WTC11 (cell line): ENCODE measurements around the gene ASB15. TPM values are rescaled to one million over a fixed set of nuclear protein-coding genes. Genes with fewer than 3 reads are reported as not detected.

Experiments used
- ATAC-seq: fragments of 200-7000 bp; cut with Tn5 transposase; 2 replicates; pipeline ENCODE4 v1.10.0; 2021; ENCODE audit warnings: mild to moderate bottlenecking, moderate library complexity
- CTCF ChIA-PET: fragments of 300-600 bp; sonication (Branson Sonifier 250); formaldehyde crosslinking; loops from one replicate; lab custom pipeline; 2021; ENCODE audit warnings: antibody characterized with exemption; lab: Charles Lee
- POLR2A ChIA-PET: fragments of 350-600 bp; sonication (Branson Sonifier 250); formaldehyde crosslinking; loops from one replicate; lab custom pipeline; 2021; ENCODE audit warnings: antibody characterized with exemption; lab: Charles Lee
- DNase-seq: peaks from one replicate; pipeline ENCODE4 v3.0.0; 2021; ENCODE audit warnings: low spot score
- H3K27ac Mint-ChIP-seq: 2 replicates; pipeline ENCODE4 v1.8.0; 2021; ENCODE audit warnings: mixed read lengths
- H3K27me3 Mint-ChIP-seq: 2 replicates; pipeline ENCODE4 v1.8.0; 2021; ENCODE audit warnings: low read depth, mild to moderate bottlenecking, moderate library complexity, mixed read lengths
- H3K36me3 Mint-ChIP-seq: 2 replicates; pipeline ENCODE4 v1.8.0; 2021; ENCODE audit warnings: mixed read lengths
- H3K4me1 Mint-ChIP-seq: 2 replicates; pipeline ENCODE4 v1.8.0; 2022; ENCODE audit warnings: mixed read lengths
- H3K4me3 Mint-ChIP-seq: 2 replicates; pipeline ENCODE4 v1.8.0; 2021; ENCODE audit warnings: mild to moderate bottlenecking, moderate library complexity, mixed read lengths
- H3K9me3 Mint-ChIP-seq: 2 replicates; pipeline ENCODE4 v1.8.0; 2021; ENCODE audit warnings: mixed read lengths
- AFF4 ChIP-seq: sonication (generic); formaldehyde crosslinking; IDR thresholded peaks from 2 replicates; pipeline ENCODE4 v1.8.1; 2023; ENCODE audit warnings: mild to moderate bottlenecking, missing genetic modification reagents, borderline replicate concordance
- CBFB ChIP-seq: sonication (generic); formaldehyde crosslinking; IDR thresholded peaks from 2 replicates; pipeline ENCODE4 v1.8.1; 2022; ENCODE audit warnings: mild to moderate bottlenecking, low read depth, missing genetic modification reagents
- ELF4 ChIP-seq: sonication (generic); formaldehyde crosslinking; IDR thresholded peaks from 2 replicates; pipeline ENCODE4 v1.8.1; 2022; ENCODE audit warnings: low read depth, mild to moderate bottlenecking, moderate library complexity, missing genetic modification reagents
- ESRRA ChIP-seq: sonication (generic); formaldehyde crosslinking; IDR thresholded peaks from 2 replicates; pipeline ENCODE4 v1.8.1; 2022; ENCODE audit warnings: mild to moderate bottlenecking, missing genetic modification reagents, borderline replicate concordance
- NFE2L1 ChIP-seq: sonication (generic); formaldehyde crosslinking; IDR thresholded peaks from 2 replicates; pipeline ENCODE4 v1.8.1; 2023; ENCODE audit warnings: missing genetic modification reagents
- NR3C1 ChIP-seq: sonication (generic); formaldehyde crosslinking; conservative IDR thresholded peaks from 2 replicates; pipeline ENCODE4 v1.8.1; 2023; ENCODE audit warnings: low read depth, mild to moderate bottlenecking, missing genetic modification reagents
- PREB ChIP-seq: sonication (generic); formaldehyde crosslinking; IDR thresholded peaks from 2 replicates; pipeline ENCODE4 v1.8.1; 2022; ENCODE audit warnings: mild to moderate bottlenecking, missing genetic modification reagents, moderate library complexity, borderline replicate concordance
- PRRX2 ChIP-seq: fragments of 250-450 bp; sonication (Bioruptor Pico); IDR thresholded peaks from 2 replicates; pipeline ENCODE4 v1.8.0; 2021; ENCODE audit warnings: mild to moderate bottlenecking
- STAT6 ChIP-seq: sonication (generic); formaldehyde crosslinking; conservative IDR thresholded peaks from 2 replicates; pipeline ENCODE4 v1.8.1; 2023; ENCODE audit warnings: mild to moderate bottlenecking, low read depth, missing genetic modification reagents, moderate library complexity
- TEAD1 ChIP-seq: sonication (generic); formaldehyde crosslinking; IDR thresholded peaks from 2 replicates; pipeline ENCODE4 v1.8.0; 2022; ENCODE audit warnings: mild to moderate bottlenecking, missing genetic modification reagents
- TP53 ChIP-seq: sonication (generic); formaldehyde crosslinking; IDR thresholded peaks from 2 replicates; pipeline ENCODE4 v1.8.1; 2023; ENCODE audit warnings: mild to moderate bottlenecking, missing genetic modification reagents
- USF1 ChIP-seq: sonication (generic); formaldehyde crosslinking; IDR thresholded peaks from 2 replicates; pipeline ENCODE4 v1.8.0; 2022; ENCODE audit warnings: mild to moderate bottlenecking, missing genetic modification reagents
- ZNF416 ChIP-seq: fragments of 250-450 bp; sonication (Bioruptor Pico); IDR thresholded peaks from 2 replicates; pipeline ENCODE4 v1.9.0; 2021; ENCODE audit warnings: mild to moderate bottlenecking, inconsistent platforms
- ZNF671 ChIP-seq: fragments of 250-450 bp; sonication (Bioruptor Pico); IDR thresholded peaks from 2 replicates; pipeline ENCODE4 v1.8.0; 2021; ENCODE audit warnings: mild to moderate bottlenecking
- total RNA-seq: library from RNA; stranded (reverse); gene quantifications from 3 replicates; pipeline ENCODE4 v1.2.3, GENCODE V29; 2021
- TF ChIP-seq, protein P1 (sequence below): sonication (generic); formaldehyde crosslinking; IDR thresholded peaks from 2 replicates; pipeline ENCODE4 v1.8.1; 2022; ENCODE audit warnings: mild to moderate bottlenecking, moderate library complexity, missing genetic modification reagents
- TF ChIP-seq, protein P2 (sequence below): sonication (generic); formaldehyde crosslinking; IDR thresholded peaks from 2 replicates; pipeline ENCODE4 v1.8.1; 2023; ENCODE audit warnings: mild to moderate bottlenecking, missing genetic modification reagents
- TF ChIP-seq, protein P3 (sequence below): fragments of 250-450 bp; sonication (Bioruptor Pico); IDR thresholded peaks from 2 replicates; pipeline ENCODE4 v1.9.0; 2021; ENCODE audit warnings: mild to moderate bottlenecking
- TF ChIP-seq, protein P4 (sequence below): fragments of 250-450 bp; sonication (Bioruptor Pico); IDR thresholded peaks from 2 replicates; pipeline ENCODE4 v2.1.2; 2022; ENCODE audit warnings: mild to moderate bottlenecking, moderate library complexity
- TF ChIP-seq, protein P5 (sequence below): sonication (generic); formaldehyde crosslinking; IDR thresholded peaks from 2 replicates; pipeline ENCODE4 v1.8.0; 2022; ENCODE audit warnings: mild to moderate bottlenecking, missing genetic modification reagents

Gene ASB15
- total RNA-seq, 1 experiment from 2014 or later, result not detected

- TF ChIP-seq ESRRA, result no peak
- TF ChIP-seq, protein P1, sequence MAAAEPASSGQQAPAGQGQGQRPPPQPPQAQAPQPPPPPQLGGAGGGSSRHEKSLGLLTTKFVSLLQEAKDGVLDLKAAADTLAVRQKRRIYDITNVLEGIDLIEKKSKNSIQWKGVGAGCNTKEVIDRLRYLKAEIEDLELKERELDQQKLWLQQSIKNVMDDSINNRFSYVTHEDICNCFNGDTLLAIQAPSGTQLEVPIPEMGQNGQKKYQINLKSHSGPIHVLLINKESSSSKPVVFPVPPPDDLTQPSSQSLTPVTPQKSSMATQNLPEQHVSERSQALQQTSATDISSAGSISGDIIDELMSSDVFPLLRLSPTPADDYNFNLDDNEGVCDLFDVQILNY (CRISPR knock-in tag), result no peak
- TF ChIP-seq, protein P2, sequence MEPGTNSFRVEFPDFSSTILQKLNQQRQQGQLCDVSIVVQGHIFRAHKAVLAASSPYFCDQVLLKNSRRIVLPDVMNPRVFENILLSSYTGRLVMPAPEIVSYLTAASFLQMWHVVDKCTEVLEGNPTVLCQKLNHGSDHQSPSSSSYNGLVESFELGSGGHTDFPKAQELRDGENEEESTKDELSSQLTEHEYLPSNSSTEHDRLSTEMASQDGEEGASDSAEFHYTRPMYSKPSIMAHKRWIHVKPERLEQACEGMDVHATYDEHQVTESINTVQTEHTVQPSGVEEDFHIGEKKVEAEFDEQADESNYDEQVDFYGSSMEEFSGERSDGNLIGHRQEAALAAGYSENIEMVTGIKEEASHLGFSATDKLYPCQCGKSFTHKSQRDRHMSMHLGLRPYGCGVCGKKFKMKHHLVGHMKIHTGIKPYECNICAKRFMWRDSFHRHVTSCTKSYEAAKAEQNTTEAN, result no peak
- TF ChIP-seq NFE2L1, result no peak
- TF ChIP-seq ELF4 (CRISPR knock-in tag), result no peak
- TF ChIP-seq, protein P3, sequence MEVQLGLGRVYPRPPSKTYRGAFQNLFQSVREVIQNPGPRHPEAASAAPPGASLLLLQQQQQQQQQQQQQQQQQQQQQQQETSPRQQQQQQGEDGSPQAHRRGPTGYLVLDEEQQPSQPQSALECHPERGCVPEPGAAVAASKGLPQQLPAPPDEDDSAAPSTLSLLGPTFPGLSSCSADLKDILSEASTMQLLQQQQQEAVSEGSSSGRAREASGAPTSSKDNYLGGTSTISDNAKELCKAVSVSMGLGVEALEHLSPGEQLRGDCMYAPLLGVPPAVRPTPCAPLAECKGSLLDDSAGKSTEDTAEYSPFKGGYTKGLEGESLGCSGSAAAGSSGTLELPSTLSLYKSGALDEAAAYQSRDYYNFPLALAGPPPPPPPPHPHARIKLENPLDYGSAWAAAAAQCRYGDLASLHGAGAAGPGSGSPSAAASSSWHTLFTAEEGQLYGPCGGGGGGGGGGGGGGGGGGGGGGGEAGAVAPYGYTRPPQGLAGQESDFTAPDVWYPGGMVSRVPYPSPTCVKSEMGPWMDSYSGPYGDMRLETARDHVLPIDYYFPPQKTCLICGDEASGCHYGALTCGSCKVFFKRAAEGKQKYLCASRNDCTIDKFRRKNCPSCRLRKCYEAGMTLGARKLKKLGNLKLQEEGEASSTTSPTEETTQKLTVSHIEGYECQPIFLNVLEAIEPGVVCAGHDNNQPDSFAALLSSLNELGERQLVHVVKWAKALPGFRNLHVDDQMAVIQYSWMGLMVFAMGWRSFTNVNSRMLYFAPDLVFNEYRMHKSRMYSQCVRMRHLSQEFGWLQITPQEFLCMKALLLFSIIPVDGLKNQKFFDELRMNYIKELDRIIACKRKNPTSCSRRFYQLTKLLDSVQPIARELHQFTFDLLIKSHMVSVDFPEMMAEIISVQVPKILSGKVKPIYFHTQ (CRISPR knock-in tag), result no peak
- TF ChIP-seq, protein P4, sequence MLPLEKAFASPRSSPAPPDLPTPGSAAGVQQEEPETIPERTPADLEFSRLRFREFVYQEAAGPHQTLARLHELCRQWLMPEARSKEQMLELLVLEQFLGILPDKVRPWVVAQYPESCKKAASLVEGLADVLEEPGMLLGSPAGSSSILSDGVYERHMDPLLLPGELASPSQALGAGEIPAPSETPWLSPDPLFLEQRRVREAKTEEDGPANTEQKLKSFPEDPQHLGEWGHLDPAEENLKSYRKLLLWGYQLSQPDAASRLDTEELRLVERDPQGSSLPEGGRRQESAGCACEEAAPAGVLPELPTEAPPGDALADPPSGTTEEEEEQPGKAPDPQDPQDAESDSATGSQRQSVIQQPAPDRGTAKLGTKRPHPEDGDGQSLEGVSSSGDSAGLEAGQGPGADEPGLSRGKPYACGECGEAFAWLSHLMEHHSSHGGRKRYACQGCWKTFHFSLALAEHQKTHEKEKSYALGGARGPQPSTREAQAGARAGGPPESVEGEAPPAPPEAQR (CRISPR knock-in tag), result no peak
- TF ChIP-seq PREB, result no peak
- no peak for TF ChIP-seq AFF4
- no peak for TF ChIP-seq ZNF671
These were observed 73.5 kb downstream of the ASB15 start (continued) for GRCh38 chr7:123675181-123675473.

DNA sequence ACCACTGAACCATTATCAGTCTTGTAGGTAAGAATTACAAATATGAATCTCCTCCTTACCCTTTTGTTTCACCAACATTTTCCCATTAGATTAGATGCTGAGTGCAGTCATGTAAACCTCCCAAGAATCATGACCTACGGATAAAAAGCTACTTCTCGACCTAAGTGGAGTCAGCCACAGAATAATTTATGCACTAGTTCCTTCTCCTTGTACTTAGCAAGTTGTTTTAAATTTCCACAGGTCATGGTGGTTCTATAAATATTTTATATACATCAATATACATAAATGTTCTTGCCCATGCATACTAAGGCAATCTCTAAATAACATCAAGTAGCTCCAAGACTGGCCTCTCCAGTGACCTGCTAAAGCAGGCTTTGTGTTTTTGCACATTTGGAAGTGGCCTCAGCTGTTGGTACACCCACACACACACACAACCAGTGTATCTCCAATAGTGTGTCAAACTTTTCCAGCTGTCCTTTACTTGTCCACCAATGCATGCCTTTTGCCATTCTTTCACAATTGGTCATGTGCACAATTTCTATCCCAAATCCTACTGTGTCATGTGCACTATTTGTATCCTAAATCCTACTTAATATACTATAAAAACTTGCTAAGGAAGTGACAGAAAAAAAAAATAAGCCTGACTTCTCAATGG lies 75.6 kb downstream of the ASB15 start:
- peaks cover 14% of the 10 kb centered on the region for H3K4me1 Mint-ChIP-seq
- ChIA-PET CTCF (interaction anchor here (0.8 to 1.1 kb wide), 2 partner anchors 24 to 33 kb away, joined by 5 read pairs; no protein-coding TSS in a partner anchor), POLR2A (interaction anchor here (1.2 kb wide), 1 partner anchor 72 kb away, joined by 3 read pairs; the partner anchor contains the start of gene WASL)
- no peaks in the 10 kb centered on the region for H3K27me3 Mint-ChIP-seq
- DNase-seq, result no peak
- H3K9me3 Mint-ChIP-seq, result no peaks in the 10 kb centered on the region
- H3K36me3 Mint-ChIP-seq, result peaks cover 6% of the 10 kb centered on the region; the same call in 1 of the 2 replicates
- H3K27ac Mint-ChIP-seq, result no peak overlapping the region; the same call in 1 of the 2 replicates
- ATAC-seq, result no peak
- no peak overlapping the region for H3K4me3 Mint-ChIP-seq
- TF ChIP-seq PRRX2 (CRISPR knock-in tag) (no peak), ZNF416 (no peak), TP53 (no peak), USF1 (CRISPR knock-in tag) (no peak), NR3C1 (no peak), TEAD1 (CRISPR knock-in tag) (no peak), CBFB (CRISPR knock-in tag) (no peak), STAT6 (CRISPR knock-in tag) (no peak)
- TF ChIP-seq, protein P5, sequence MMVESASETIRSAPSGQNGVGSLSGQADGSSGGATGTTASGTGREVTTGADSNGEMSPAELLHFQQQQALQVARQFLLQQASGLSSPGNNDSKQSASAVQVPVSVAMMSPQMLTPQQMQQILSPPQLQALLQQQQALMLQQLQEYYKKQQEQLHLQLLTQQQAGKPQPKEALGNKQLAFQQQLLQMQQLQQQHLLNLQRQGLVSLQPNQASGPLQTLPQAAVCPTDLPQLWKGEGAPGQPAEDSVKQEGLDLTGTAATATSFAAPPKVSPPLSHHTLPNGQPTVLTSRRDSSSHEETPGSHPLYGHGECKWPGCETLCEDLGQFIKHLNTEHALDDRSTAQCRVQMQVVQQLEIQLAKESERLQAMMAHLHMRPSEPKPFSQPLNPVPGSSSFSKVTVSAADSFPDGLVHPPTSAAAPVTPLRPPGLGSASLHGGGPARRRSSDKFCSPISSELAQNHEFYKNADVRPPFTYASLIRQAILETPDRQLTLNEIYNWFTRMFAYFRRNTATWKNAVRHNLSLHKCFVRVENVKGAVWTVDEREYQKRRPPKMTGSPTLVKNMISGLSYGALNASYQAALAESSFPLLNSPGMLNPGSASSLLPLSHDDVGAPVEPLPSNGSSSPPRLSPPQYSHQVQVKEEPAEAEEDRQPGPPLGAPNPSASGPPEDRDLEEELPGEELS, result no peak
